NOMO-1 treated with dmso at 0.1 percent for 144 hours (cell line): Measurements from ENCODE around the gene SH3BP4.

Experiments used
- DNase-seq: peaks from one replicate; lab custom pipeline; 2025; ENCODE audit not compliant: unreplicated experiment; lab: John Stamatoyannopoulos, UW

Gene SH3BP4

DNA sequence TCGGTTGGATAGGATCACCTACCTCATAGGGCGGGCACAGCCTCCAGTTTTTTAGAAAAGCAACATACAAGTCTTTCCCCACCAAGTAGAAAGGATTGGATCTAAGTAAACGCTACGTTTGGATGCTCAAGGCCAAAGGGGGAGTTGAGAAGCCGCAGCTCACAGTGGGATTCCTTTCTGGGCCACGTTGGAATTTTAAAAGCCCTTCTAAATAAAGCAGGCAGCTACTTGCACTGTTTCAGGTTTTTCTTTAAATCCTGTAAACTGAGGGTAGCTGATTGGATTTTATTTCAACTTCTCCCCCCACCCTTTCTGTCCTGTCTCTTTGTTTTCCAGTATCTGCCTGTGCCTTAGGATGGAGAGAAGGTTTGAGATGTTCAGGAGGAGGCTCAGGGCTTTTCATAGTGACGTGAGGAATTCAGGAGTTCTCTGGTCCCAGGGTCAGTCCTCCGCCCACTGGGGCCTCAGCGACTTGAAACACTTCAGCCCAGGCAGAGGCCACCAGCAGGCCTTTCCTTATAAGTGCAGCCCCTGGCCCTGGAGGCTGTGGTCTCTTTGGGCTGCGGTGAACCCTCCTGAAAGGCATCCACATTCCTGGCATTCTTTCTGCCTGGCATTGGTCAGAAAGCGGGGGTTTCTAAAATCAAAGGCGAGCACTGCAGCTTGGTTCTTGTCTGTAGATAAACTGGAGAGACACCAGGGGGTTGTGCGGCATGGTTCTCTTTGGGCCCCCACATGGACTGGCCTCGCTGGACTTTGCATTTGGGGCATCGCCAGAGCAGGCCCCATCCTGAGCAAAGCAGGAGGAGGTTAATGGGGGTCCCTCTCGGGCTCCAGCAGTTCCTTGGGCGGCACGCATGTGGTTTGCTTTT, 44.5 kb downstream of the SH3BP4 start:
- no peak for DNase-seq

- DNase-seq = no peak
Observed at GRCh38 chr2:234996941-234997270, 45.1 kb downstream of the SH3BP4 start.

DNA sequence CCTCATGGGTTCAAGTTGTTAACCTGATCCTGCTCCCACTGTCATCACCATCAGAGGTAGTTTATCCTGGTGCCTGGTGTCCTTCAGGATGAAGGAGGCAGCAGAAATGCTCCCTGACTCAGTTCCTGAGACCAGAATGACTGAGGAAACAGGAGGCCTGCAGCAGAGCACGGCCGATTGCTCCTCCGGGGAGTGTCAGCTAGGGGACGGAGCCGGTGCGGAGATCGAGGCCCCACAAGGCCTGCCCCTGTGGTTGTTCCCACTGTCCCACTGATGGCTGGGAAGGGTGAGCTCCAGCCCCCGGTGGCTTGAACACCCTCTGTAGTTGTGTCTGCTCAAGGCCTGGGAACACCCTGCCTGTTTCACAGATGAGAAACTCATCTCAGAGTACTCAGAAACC, 45.6 kb downstream of the SH3BP4 start:
- no peak for DNase-seq

GRCh38 chr2:234998404-234999211, 46.8 kb downstream of the SH3BP4 start:
- no peak for DNase-seq

GRCh38 chr2:234999740-235000425, 48.1 kb downstream of the SH3BP4 start:
- DNase-seq = no peak

DNA sequence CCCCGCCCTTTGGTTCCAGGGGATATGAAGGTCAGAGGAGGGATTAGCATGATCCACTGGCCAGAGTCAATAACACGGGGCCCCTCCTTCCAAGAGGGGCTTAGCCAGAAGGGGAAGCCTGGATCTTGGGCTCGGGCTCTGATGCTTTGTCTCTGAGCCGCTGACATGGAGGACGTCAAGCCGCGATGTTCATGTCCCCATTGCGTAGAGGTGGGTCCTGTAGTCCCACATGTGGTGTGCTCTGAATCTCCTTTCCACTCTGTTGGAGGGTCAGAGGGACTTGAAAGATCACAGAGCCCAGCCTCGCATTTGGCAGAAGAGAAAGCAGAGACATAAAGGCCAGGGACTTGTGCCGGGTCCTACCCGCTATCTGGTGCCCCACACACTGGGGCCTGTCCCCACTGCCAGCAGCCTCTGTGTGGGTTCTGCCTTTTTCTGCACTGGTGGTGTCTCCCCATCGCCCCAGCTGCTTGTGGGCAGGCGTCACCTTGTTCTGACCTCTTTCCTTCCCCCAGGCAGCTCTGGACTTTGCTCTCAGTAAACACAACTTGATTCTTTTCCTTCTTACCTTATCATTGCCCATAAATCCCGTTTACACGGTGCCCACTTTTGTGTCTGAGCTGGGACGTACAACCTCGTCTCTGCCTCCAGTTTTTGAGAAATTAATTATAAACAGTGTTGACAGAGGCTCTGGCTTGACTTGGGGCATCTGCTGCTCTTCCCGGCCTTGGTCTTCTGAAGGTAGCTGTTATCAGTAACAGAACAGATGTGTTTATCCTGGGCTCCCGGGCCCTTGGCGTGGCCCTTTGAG, 48.8 kb downstream of the SH3BP4 start:
- no peak for DNase-seq

DNA sequence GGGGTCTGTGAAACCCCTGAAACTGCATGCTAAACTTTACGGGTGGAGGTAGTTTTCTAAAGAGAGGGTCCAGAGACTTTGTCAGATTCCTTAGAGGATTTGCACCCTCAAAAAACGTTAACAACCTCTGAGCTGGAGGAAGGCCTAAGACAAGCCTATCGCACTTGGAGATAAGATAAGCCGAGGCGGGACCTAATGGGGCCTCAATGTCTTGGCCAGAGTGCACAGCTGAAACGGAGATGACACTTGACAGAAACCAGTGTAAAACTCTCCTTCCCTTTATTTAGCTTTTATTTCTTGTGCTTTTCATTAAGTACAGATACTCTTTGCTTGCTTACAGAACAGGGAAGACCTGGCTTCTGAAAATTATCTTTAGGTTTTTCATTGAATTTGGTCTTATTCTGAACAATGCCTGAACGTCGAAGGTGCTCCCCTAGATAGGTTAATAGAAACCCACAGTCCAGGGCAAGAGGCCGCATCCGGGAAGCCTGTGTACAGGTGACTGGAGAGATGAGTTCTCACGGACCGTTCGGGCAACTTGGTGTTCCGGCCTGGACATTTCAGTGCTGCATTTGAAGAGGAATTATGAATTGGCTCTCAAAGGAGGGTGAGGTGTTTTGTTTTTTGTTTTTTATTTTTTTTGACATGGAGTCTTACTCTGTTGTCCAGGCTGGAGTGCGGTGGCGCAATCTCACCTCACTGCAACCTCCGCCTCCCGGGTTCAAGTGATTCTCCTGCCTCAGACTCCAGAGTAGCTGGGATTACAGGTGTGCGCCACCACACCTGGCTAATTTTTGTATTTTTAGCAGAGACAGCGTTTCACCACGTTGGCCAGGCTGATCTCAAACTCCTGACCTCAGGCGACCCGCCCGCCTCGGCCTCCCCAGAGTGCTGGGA, 49.7 kb downstream of the SH3BP4 start:
- DNase-seq = no peak

DNA sequence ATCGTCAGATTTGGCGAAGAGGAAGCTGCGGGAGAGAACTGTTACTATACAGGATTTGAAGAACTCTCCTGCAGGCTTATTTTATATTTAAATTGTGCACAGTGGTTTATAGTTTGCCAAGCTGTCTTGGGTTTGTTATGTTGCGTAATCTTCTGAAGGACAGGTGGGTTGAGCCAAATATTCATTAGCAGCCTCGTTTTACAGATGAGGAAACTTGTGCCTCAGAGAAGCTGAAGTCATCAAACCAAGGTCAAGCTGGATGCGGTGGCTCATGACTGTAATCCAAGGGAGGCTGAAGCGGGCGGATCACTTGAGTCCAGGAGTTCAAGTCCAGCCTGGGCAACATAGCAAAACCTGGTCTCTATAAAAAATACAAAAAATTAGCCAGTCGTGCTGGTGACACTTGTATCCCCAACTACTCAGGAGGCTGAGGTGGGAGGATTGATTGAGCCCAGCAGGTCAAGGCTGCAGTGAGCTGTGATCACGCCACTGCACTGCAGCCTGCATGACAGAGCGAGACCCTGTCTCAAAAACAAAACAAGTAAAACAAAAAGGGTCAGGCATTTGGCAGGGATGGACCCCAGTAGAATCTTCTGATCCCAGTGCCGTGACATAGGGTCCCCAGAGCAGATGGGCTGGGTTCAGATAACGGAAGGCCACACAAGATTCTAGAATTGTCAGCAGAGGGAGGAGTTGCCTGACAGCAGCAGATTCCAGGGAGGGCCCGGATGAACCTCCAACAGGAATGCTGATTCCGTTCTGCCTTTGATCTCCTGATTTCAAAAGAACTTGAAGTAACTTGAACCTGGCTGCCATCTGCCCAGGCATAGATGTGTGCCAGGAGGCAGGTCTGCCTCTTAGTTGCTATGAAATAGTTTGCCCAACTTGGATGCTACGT, 50.6 kb downstream of the SH3BP4 start:
- peak; percentile 59 for DNase-seq

GRCh38 chr2:235003096-235003775, 51.4 kb downstream of the SH3BP4 start:
- no peak for DNase-seq

GRCh38 chr2:235004329-235004903, 52.6 kb downstream of the SH3BP4 start:
- no peak for DNase-seq

GRCh38 chr2:235005023-235005422, 53.2 kb downstream of the SH3BP4 start:
- DNase-seq = no peak

DNA sequence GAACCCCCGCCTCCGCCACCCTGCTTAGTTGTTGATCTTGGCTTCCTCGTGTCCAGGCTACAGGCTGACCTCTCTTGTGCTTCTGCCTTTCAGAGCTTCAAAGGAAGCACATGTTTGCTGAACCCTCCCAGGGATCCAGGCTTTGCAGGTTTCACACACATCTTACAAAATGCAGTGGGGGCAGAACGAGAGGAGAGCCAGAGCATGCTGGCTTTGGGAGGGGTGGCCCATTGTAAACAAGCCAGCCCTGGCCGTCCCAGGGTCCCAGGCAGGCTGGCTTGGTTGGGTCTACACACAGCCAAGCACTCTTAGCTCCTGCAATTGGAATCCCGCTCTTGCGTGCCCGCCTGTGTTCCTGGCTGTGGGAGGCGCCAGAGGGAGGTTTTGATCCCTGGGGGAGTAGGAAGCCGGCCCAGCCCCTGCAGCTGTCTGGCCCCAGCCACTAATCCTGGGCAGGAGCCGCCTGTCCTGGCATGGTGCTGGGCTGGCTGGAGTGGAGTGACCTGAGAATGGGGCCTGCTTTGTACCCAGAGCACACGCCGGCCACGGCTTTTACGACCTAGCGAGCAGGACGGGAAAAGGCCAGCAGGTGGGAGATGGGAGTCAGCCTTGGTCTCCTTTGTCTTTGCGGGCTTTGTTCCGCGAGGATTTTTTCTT, 53.9 kb downstream of the SH3BP4 start:
- DNase-seq = no peak

DNA sequence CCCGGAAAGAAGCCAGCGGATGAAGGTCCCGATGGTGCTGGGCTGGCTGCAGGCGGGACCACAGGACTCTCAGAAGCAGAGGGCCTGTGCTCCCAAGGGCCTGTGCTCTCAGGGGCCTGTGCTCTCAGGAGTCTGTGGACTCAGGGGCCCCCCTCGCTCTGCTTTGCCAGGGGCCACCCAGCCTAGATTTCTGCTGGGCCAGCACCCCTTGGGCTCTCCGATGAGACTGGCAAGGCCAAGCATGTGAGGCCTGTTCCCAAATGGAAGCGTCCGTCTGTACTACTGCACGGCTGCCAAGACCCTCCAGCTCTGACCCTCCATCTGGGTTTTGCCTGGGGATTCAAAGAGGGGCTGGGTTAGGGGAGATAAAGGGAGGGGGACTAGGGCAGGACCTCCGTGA, 54.6 kb downstream of the SH3BP4 start:
- DNase-seq = no peak

- DNase-seq = no peak
Observed at GRCh38 chr2:235006986-235007385, 55.2 kb downstream of the SH3BP4 start.

GRCh38 chr2:235007664-235008457, 56.0 kb downstream of the SH3BP4 start:
- DNase-seq = no peak

DNA sequence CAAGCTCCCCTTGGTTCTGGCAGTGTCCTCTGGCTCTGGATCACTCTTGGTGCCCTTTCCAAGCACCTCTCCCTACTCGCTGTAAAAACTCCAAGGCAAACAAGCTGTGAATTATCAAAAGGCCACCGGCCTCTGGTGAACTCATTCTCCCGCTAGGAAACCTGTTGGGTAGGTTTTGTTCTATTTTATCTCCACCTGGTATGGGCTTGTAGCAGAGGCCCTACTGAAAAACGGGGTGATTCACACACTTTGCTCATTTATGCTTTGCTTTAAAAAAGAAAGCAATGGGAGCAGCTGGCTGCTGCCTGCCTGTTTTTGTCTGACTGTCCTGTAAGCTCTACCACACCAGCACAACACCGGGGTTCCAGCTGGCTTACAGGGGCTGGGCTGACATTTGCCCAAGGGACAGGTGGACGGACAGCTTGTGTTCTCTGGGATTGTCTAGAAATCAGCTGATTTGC, 56.8 kb downstream of the SH3BP4 start:
- no peak for DNase-seq

- DNase-seq = no peak
Observed at GRCh38 chr2:235009081-235009480, 57.3 kb downstream of the SH3BP4 start.
